ES-I3 (cell line): ENCODE measurements around the gene MTX2.
"Not testable (repeated sequence)": the region's sequence is repeated elsewhere in the genome, so short reads cannot be mapped to it uniquely, and the experiment has no call there.

ENCODE experiments used
- H3K36me3 ChIP-seq: 2 replicates; pipeline ENCODE4 v1.6.1; 2013; ENCODE audit warnings: mild to moderate bottlenecking, low read length, control low read depth, moderate library complexity; ENCODE audit not compliant: insufficient read depth
- H3K4me1 ChIP-seq: 2 replicates; pipeline ENCODE4 v1.6.1; 2013; ENCODE audit warnings: mild to moderate bottlenecking, control low read depth, low read length; ENCODE audit not compliant: insufficient read depth
- H3K9ac ChIP-seq: 2 replicates; pipeline ENCODE4 v1.6.1; 2013; ENCODE audit warnings: low read depth, mild to moderate bottlenecking, low read length, moderate library complexity
- H3K9me3 ChIP-seq: 2 replicates; pipeline ENCODE4 v1.6.1; 2013; ENCODE audit warnings: mild to moderate bottlenecking, low read length, moderate library complexity; ENCODE audit not compliant: control insufficient read depth, insufficient read depth

Gene MTX2

DNA sequence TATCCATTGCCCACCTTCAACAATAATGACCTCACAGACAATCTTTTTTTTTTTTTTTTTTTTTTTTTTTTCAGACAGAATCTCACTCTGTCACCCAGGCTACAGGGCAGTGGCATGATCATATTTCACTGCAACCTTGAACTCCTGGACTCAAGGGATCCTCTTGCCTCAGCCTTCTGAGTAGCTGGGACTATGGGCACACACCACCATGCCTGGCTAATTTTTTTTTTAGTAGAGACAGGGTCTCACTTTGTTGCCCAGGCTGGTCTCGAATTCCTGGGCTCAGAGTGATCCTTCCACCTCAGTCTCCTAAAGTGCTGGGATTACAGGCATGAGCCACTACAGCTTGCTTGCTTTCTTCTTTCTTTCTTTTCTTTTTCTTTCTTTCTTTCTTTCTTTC, 103.9 kb downstream of the MTX2 start:
- not testable (repeated sequence) for H3K4me1 ChIP-seq, H3K9ac ChIP-seq, H3K9me3 ChIP-seq, H3K36me3 ChIP-seq

GRCh38 chr2:176378323-176378722, 109.1 kb downstream of the MTX2 start:
- Histone ChIP-seq H3K9ac (no peak overlapping the region), H3K4me1 (no peaks in the 10 kb centered on the region), H3K36me3 (no peaks in the 10 kb centered on the region), H3K9me3 (no peaks in the 10 kb centered on the region)

GRCh38 chr2:176380341-176380740, 111.1 kb downstream of the MTX2 start:
- Histone ChIP-seq H3K9me3 (no peaks in the 10 kb centered on the region), H3K36me3 (no peaks in the 10 kb centered on the region), H3K4me1 (no peaks in the 10 kb centered on the region), H3K9ac (no peak overlapping the region)

DNA sequence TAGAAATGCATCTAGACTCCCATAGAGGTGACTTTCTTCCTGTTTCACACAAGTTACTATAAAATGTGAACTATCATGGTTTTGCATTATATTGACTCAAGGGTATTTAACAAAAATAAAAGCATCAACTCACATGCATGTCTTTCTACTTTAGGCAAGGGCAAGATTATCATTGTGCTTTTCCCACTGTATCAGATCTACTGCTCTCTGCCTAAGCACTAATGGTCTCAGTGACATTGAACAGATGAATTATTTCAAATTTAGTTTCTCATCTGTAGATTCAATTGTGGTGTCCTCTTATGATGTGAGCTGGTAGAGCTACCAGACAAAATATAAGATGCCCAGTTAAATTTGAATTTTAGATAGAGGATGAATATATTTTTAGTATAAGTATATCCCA, 113.9 kb downstream of the MTX2 start:
- Histone ChIP-seq H3K9me3 (no peaks in the 10 kb centered on the region), H3K4me1 (no peaks in the 10 kb centered on the region), H3K36me3 (no peaks in the 10 kb centered on the region), H3K9ac (no peak overlapping the region)

GRCh38 chr2:176383836-176384442, 114.7 kb downstream of the MTX2 start:
- H3K4me1 ChIP-seq = no peaks in the 10 kb centered on the region
- H3K9me3 ChIP-seq = no peaks in the 10 kb centered on the region
- no peak overlapping the region for H3K9ac ChIP-seq
- no peaks in the 10 kb centered on the region for H3K36me3 ChIP-seq

- H3K36me3 ChIP-seq = no peaks in the 10 kb centered on the region
- no peaks in the 10 kb centered on the region for H3K4me1 ChIP-seq
- H3K9me3 ChIP-seq = no peaks in the 10 kb centered on the region
- no peak overlapping the region for H3K9ac ChIP-seq
These were observed 116.0 kb downstream of the MTX2 start for GRCh38 chr2:176385219-176385759.

DNA sequence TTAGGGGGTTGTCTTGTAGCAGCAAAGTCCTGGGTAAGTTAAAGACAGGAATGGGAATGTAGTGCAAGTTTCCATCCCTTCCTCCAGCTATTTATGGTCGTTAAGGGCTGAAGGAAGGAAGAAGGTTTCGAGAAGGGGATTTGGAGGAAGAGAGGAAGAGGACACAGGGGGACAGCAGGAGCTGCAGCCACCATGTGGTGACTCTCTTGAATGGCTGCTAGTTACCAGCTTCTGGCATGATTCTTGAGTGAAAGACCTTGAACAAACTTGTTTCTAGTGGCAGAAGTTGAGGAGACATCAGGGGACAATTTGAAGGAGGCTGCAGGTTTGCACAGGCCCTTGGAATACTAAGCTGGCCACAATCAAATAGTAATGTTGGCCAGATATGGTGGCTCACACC, 116.6 kb downstream of the MTX2 start:
- Histone ChIP-seq H3K9ac (no peak overlapping the region), H3K9me3 (no peaks in the 10 kb centered on the region), H3K36me3 (no peaks in the 10 kb centered on the region), H3K4me1 (no peaks in the 10 kb centered on the region)
